Activated T-helper 17 cell treated with anti-CD3 and anti-CD28 coated beads, Interleukin-2, amount 50 U/mL, for 72 hours (primary cell): Measurements from ENCODE around the gene RAP2B. TPM values are rescaled to one million over a fixed set of nuclear protein-coding genes. Genes with fewer than 3 reads are reported as not detected.
"Not testable (repeated sequence)": the region's sequence is repeated elsewhere in the genome, so short reads cannot be mapped to it uniquely, and the experiment has no call there.

Experiments
- ATAC-seq: fragments of 150-1000 bp; cut with Tn5 transposase; replicated peaks from 2 replicates; pipeline ENCODE4 v1.10.0; 2021; ENCODE audit warnings: mild to moderate bottlenecking, moderate library complexity
- H3K27ac Mint-ChIP-seq: one replicate; pipeline ENCODE4 v1.8.0; 2022; ENCODE audit warnings: mixed read lengths
- H3K27me3 Mint-ChIP-seq: one replicate; pipeline ENCODE4 v1.8.0; 2022; ENCODE audit warnings: mixed read lengths
- H3K36me3 Mint-ChIP-seq: one replicate; pipeline ENCODE4 v1.8.0; 2022; ENCODE audit warnings: low read depth, mild to moderate bottlenecking, mixed read lengths
- H3K4me1 Mint-ChIP-seq: one replicate; pipeline ENCODE4 v1.8.0; 2022; ENCODE audit warnings: mixed read lengths
- H3K4me3 Mint-ChIP-seq: one replicate; pipeline ENCODE4 v1.8.0; 2022; ENCODE audit warnings: mild to moderate bottlenecking, mixed read lengths
- H3K9me3 Mint-ChIP-seq: one replicate; pipeline ENCODE4 v1.8.0; 2022; ENCODE audit warnings: mixed read lengths
- total RNA-seq, 2 donors: library from RNA; stranded (reverse); gene quantifications; one replicate each; pipeline ENCODE4 v1.2.3, GENCODE V29; 2022

The RAP2B gene
- 10 to 100 TPM; 18.9 to 20.7 TPM for total RNA-seq

GRCh38 chr3:153161714-153162512 lies at the start of gene RAP2B:
Gene RAP2B (plus strand): TSS chr3:153162226. CDS start chr3:153162694, 468 bp downstream.
- peaks cover 56% of the 10 kb centered on the region for H3K36me3 Mint-ChIP-seq
- ATAC-seq = peak; percentile 66
- H3K4me1 Mint-ChIP-seq = peaks cover 37% of the 10 kb centered on the region
- no peaks in the 10 kb centered on the region for H3K27me3 Mint-ChIP-seq
- H3K27ac Mint-ChIP-seq = peak within 1 kb of the TSS; percentile 98
- H3K4me3 Mint-ChIP-seq = peak within 1 kb of the TSS; percentile 95
- H3K9me3 Mint-ChIP-seq = no peaks in the 10 kb centered on the region

DNA sequence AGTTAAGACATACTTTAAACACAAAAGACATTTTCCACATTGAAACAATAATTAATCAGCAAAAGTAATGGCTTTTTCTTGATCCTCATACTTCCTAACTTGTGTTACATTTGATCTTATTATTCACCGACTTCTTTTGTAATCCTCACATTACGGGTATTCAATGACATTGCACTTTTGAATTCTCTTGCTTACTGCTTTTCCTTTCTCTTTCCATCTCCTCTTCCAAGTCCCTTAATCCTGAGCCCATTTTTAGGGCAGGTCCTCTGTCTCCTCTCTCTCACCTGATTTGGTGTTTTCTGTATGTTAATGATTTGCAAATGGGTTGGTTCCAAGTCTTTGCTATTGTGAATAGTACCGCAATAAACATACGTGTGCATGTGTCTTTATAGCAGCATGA lies 48.5 kb upstream of the RAP2B start:
- Mint-ChIP-seq H3K4me3 (no peak overlapping the region), H3K36me3 (no peaks in the 10 kb centered on the region), H3K27me3 (no peaks in the 10 kb centered on the region), H3K9me3 (no peaks in the 10 kb centered on the region), H3K4me1 (no peaks in the 10 kb centered on the region), H3K27ac (no peak overlapping the region)
- ATAC-seq = no peak

DNA sequence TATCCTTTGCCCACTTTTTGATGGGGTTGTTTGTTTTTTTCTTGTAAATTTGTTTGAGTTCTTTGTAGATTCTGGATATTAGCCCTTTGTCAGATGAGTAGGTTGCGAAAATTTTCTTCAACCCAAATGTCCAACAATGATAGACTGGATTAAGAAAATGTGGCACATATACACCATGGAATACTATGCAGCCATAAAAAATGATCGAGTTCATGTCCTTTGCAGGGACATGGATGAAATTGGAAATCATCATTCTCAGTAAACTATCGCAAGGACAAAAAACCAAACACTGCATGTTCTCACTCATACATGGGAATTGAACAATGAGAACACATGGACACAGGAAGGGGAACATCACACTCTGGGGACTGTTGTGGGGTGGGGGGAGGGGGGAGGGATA lies 47.8 kb upstream of the RAP2B start:
- H3K36me3 Mint-ChIP-seq, H3K9me3 Mint-ChIP-seq, ATAC-seq, H3K27ac Mint-ChIP-seq, H3K4me1 Mint-ChIP-seq, H3K27me3 Mint-ChIP-seq, H3K4me3 Mint-ChIP-seq: not testable (repeated sequence)

DNA sequence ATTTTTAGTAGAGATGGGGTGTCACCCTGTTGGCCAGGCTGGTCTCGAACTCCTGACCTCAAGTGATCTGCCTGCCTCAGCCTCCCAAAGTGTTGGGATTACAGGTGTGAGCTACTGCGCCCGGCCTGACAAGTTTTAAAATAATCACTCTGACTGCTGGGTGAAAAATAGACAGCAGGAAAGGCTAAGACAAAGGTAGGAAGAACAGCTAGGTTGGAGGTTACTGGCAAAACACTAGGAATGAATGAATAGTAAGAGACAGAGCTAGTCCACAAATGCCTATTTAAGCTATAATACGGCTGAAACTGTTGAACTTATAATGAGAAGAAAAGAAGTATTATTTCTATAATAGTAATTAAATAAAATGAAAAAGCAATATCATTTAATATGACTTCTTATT lies 46.7 kb upstream of the RAP2B start:
- Mint-ChIP-seq H3K36me3 (no peaks in the 10 kb centered on the region), H3K27me3 (no peaks in the 10 kb centered on the region)
- ATAC-seq = no peak

GRCh38 chr3:153127788-153128187 lies 34.2 kb upstream of the RAP2B start:
- no peaks in the 10 kb centered on the region for H3K36me3 Mint-ChIP-seq
- H3K4me1 Mint-ChIP-seq = no peaks in the 10 kb centered on the region
- peaks cover 5% of the 10 kb centered on the region for H3K9me3 Mint-ChIP-seq
- ATAC-seq = no peak
- no peak overlapping the region for H3K27ac Mint-ChIP-seq
- no peak overlapping the region for H3K4me3 Mint-ChIP-seq
- H3K27me3 Mint-ChIP-seq = peaks cover 3% of the 10 kb centered on the region

More for the DNA sequence above, 46.7 kb upstream of the RAP2B start:
- H3K4me1 Mint-ChIP-seq = no peaks in the 10 kb centered on the region
- no peak overlapping the region for H3K27ac Mint-ChIP-seq
- H3K4me3 Mint-ChIP-seq = no peak overlapping the region
- H3K9me3 Mint-ChIP-seq = no peaks in the 10 kb centered on the region

DNA sequence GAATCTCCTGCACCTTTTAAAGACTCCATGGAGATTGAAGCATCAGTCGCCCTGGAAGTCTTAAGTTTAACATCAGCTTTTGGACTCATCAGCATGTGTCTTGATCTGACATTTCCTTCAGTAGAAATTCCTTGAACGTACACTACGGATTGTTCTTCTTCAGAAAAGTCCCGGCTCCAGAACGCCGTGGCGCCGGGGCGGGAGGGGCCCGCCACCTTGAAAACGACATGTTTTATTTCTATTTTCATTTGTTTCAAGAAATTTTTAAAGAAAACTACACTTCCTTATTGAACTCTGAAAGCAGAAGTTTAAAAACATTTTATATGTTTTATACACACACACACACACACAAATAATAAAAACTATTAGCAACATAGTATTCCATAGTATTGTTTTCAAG lies 32.6 kb upstream of the RAP2B start:
- H3K27ac Mint-ChIP-seq = no peak overlapping the region
- no peaks in the 10 kb centered on the region for H3K36me3 Mint-ChIP-seq
- H3K4me1 Mint-ChIP-seq = no peaks in the 10 kb centered on the region
- ATAC-seq = no peak
- peaks cover 3% of the 10 kb centered on the region for H3K27me3 Mint-ChIP-seq
- H3K4me3 Mint-ChIP-seq = no peak overlapping the region
- H3K9me3 Mint-ChIP-seq = peaks cover under 1% of the 10 kb centered on the region

- Mint-ChIP-seq H3K27ac (no peak overlapping the region), H3K9me3 (no peaks in the 10 kb centered on the region), H3K27me3 (peaks cover 5% of the 10 kb centered on the region), H3K36me3 (no peaks in the 10 kb centered on the region), H3K4me1 (no peaks in the 10 kb centered on the region), H3K4me3 (no peak overlapping the region)
- no peak for ATAC-seq
These were observed 32.2 kb upstream of the RAP2B start for GRCh38 chr3:153129866-153130265.

DNA sequence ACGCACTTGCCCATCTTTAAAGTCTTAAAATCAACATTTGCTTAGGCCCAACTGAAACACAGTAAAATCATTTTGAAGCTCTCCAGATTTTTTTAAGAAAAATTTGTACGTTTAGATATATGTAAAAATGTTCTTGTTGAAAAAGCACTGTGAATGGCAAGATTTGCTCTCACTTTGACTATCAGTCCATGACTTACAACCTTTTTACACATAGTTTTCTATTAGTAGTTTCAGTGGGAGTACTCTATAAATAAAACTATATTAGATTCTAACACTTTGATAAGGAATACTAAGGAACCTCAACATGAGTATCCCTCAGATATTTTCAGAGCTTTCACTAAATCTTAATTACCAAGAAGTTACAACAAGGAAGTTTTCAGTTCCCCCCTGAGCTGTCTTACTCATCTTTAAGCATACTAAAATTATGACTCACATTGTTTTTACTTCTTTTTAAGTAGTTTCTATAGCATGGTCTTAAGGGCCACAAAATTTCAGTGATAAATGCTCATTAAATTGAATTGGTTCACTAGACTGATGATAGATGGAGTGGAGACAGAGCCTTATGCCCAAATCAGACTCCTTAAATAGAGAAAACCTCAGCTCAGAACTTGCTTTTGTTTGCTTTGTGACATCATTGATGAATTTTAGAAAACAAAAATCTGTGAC lies 31.6 kb upstream of the RAP2B start:
- peak overlapping the region; percentile 18 for H3K27ac Mint-ChIP-seq

DNA sequence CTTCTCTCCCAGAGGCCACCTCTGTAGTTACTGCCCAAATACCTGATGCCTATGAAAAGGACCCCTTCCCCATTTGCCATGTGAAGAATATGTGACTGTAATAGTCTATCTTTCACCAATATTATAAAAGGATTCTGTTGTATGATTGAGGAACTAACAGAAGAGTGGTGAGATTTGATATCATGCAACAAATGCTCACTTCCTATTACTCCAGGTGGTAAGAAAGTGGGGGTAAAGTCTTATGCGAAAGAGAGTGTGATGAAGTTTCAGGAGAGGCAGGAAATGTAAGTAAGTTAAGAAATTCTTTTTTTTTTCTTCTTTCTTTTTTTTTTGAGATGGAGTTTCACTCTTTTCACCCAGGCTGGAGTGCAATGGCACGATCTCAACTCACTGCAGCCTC lies 24.4 kb upstream of the RAP2B start:
- ATAC-seq = no peak
- H3K4me1 Mint-ChIP-seq = peaks cover 29% of the 10 kb centered on the region
- H3K4me3 Mint-ChIP-seq = peak overlapping the region; percentile 6
- H3K36me3 Mint-ChIP-seq = peaks cover 6% of the 10 kb centered on the region
- H3K27ac Mint-ChIP-seq = peak overlapping the region; percentile 96
- peaks cover 5% of the 10 kb centered on the region for H3K27me3 Mint-ChIP-seq
- H3K9me3 Mint-ChIP-seq = no peaks in the 10 kb centered on the region

More for the DNA sequence above, 31.6 kb upstream of the RAP2B start:
- H3K36me3 Mint-ChIP-seq = no peaks in the 10 kb centered on the region
- ATAC-seq = peak; percentile 94
- peaks cover 7% of the 10 kb centered on the region for H3K27me3 Mint-ChIP-seq
- no peaks in the 10 kb centered on the region for H3K4me1 Mint-ChIP-seq
- no peaks in the 10 kb centered on the region for H3K9me3 Mint-ChIP-seq
- H3K4me3 Mint-ChIP-seq = no peak overlapping the region

- peak; percentile 88 for ATAC-seq
- Mint-ChIP-seq H3K27ac (peak overlapping the region; percentile 96), H3K4me1 (peaks cover 29% of the 10 kb centered on the region), H3K4me3 (peak overlapping the region; percentile 75), H3K9me3 (no peaks in the 10 kb centered on the region), H3K36me3 (peaks cover 6% of the 10 kb centered on the region), H3K27me3 (peaks cover 5% of the 10 kb centered on the region)
These were observed 23.5 kb upstream of the RAP2B start for GRCh38 chr3:153138276-153139210.

GRCh38 chr3:153142961-153143360 lies 19.1 kb upstream of the RAP2B start:
- H3K27ac Mint-ChIP-seq = no peak overlapping the region
- H3K36me3 Mint-ChIP-seq = peaks cover 6% of the 10 kb centered on the region
- H3K9me3 Mint-ChIP-seq = no peaks in the 10 kb centered on the region
- H3K4me1 Mint-ChIP-seq = peaks cover 36% of the 10 kb centered on the region
- ATAC-seq = no peak
- H3K4me3 Mint-ChIP-seq = no peak overlapping the region
- H3K27me3 Mint-ChIP-seq = no peaks in the 10 kb centered on the region

- no peaks in the 10 kb centered on the region for H3K9me3 Mint-ChIP-seq
These were observed 18.0 kb upstream of the RAP2B start for GRCh38 chr3:153144071-153144470.

GRCh38 chr3:153144779-153145178 lies 17.2 kb upstream of the RAP2B start:
- Mint-ChIP-seq H3K4me3 (no peak overlapping the region), H3K36me3 (no peaks in the 10 kb centered on the region), H3K27me3 (no peaks in the 10 kb centered on the region), H3K27ac (no peak overlapping the region), H3K9me3 (peaks cover 3% of the 10 kb centered on the region), H3K4me1 (peaks cover 22% of the 10 kb centered on the region)
- ATAC-seq = no peak

More at GRCh38 chr3:153144071-153144470, 18.0 kb upstream of the RAP2B start:
- no peak overlapping the region for H3K4me3 Mint-ChIP-seq
- H3K27me3 Mint-ChIP-seq = no peaks in the 10 kb centered on the region
- H3K4me1 Mint-ChIP-seq = peaks cover 25% of the 10 kb centered on the region
- H3K36me3 Mint-ChIP-seq = no peaks in the 10 kb centered on the region
- no peak for ATAC-seq
- no peak overlapping the region for H3K27ac Mint-ChIP-seq

DNA sequence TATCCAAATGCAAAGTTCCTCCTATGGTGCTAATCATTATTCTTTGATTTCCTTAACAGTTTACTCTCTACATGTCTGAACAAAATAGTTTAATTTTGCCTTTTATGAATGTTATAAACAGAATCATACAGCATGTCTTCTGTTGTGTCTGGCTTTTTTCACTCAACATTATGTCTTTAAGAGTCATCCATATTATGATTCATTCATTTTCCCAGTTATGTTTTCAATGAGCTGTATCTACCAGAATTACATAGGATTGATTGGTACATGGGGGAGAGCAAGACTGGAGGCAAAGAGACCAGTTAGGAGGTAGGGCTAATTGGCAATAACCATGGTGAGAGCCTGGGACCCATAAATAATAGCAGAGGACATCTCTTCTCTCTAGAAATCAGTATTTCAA lies 16.6 kb upstream of the RAP2B start:
- peak overlapping the region; percentile 13 for H3K4me3 Mint-ChIP-seq
- no peaks in the 10 kb centered on the region for H3K27me3 Mint-ChIP-seq
- H3K9me3 Mint-ChIP-seq = peaks cover 3% of the 10 kb centered on the region
- peak; percentile 74 for ATAC-seq
- no peaks in the 10 kb centered on the region for H3K36me3 Mint-ChIP-seq
- H3K27ac Mint-ChIP-seq = peak overlapping the region; percentile 77
- H3K4me1 Mint-ChIP-seq = peaks cover 18% of the 10 kb centered on the region
